ENCODE results near the gene TEX19.

- TF ChIP-seq CTCF (IDR thresholded peaks at IDR 0.05) (no peak), POLR2A (IDR thresholded peaks at IDR 0.05) (no peak)
These were observed 7.8 kb upstream of the TEX19 start for GRCh38 chr17:82351254-82351712.
